HCEC 1CT (cell line): ENCODE data around the gene PON2.
"Not testable (repeated sequence)": the region's sequence is repeated elsewhere in the genome, so short reads cannot be mapped to it uniquely, and the experiment has no call there.

ENCODE experiments used
- DNase-seq: peaks from one replicate; pipeline ENCODE4 v3.0.0-alpha.2; 2017

PON2 gene

DNA sequence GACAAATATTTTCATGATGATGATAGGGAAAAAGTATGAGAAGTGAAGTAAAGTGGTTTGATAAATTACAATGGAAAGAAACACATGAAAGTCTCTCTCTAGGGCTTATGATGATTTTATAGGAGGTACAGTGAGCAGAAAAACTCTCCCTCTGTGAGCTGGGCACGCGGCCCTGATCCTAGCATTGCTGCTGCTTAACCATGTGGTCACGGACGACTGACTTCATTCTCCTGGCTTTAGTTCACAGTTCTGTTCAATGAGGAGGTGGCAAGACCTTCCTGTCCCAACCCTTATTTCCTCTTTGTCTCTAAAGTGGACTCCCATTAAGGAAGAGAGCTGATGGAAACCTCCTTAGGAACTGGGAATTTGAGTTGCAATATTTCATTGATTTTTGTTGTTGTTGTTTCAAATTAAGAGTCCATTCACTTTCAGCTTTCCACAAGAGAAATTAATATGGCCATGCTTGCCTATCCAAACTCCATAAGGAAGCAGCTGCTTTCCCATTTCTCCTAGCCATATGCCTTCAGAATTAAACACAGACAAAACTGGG, 30.4 kb downstream of the PON2 start:
- DNase-seq = no peak

GRCh38 chr7:95398155-95398940, 36.5 kb downstream of the PON2 start:
- DNase-seq = no peak

GRCh38 chr7:95397381-95397780, 37.4 kb downstream of the PON2 start:
- DNase-seq = no peak

GRCh38 chr7:95396136-95397032, 38.4 kb downstream of the PON2 start, which contains the start of gene PON3:
PON3 (minus strand) TSS chr7:95396375; CDS start chr7:95396350, 25 bp downstream.
- DNase-seq = no peak

DNA sequence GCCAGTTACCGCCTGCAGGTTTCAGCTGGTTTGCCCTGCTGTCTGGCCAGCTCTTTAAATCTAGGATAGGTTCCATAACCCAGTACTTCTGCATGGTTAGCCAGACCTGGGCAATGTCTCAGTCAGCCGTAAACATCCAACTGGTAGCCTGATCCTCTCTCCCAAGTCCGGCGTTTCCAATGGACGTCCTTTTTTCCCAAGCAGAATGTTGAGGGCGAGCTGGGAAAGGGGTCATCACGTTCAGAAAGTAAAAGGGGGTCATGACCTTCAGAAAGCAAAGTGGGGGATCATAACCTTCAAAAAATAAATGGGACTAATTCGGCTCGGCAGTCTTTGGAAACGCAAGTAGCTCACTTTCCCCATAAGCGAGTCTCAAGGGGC, 39.1 kb downstream of the PON2 start:
- no peak for DNase-seq

DNA sequence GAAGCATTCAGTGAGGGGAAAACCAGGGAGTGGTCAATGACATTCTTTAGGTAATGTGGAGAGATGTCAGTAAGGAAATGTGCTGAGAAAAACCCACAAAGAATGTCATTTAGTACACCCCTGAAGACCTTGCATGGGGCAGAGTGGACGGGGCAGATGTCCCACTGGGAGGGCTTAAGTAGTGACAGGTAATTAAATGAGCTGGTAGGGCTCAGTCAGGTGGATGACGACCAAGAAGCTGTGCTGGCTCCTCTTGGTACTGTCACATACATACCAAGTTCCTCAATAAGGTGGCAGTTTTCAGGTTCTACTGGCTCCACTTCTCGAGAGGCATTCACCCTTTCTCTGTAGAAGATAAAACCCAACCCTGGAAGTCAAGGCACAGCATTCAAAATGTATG, 40.5 kb downstream of the PON2 start:
- no peak for DNase-seq

- DNase-seq = no peak
Observed at GRCh38 chr7:95391761-95392160, 43.1 kb downstream of the PON2 start.

GRCh38 chr7:95389516-95389915, 45.3 kb downstream of the PON2 start:
- no peak for DNase-seq

DNA sequence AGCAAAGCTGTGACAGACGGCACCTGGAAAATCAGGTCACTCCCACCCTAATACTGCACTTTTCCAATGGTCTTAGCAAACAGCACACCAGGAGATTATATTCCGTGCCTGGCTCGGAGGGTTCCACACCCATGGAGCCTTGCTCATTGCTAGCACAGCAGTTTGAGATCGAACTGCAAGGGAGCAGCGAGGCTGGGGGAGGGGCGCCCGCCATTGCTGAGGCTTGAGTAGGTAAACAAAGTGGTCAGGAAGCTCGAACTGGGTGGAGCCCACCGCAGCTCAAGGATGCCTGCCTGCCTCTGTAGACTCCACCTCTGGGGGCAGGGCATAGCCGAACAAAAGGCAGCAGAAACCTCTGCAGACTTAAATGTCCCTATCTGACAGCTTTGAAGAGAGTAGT, 55.4 kb downstream of the PON2 start:
- DNase-seq = not testable (repeated sequence)

- no peak for DNase-seq
Observed at GRCh38 chr7:95376632-95377400, 58.0 kb downstream of the PON2 start.

- no peak for DNase-seq
Observed at GRCh38 chr7:95375591-95376257, 59.1 kb downstream of the PON2 start.

DNA sequence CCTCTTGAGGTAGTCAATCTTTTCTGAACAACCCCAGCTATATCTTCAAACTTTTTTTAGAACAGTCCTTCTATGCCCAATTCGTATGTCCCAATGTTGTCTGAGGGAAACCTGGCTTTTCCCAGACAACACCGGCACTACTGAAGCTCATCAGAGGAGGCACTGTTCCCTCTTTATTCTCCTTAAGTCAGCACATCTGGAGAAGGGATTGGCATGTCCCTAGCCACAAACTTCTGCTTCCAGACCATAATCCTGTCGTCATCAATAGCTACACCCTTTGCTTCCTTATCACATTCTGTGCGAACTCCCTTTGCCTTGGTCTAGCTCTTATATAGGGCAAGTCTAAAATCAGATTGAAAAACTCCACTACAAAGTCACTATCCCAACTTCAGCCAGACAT, 61.5 kb downstream of the PON2 start:
- DNase-seq = no peak

GRCh38 chr7:95368235-95368634, 66.6 kb downstream of the PON2 start:
- DNase-seq = no peak

- no peak for DNase-seq
Observed at GRCh38 chr7:95367606-95368005, 67.2 kb downstream of the PON2 start.

DNA sequence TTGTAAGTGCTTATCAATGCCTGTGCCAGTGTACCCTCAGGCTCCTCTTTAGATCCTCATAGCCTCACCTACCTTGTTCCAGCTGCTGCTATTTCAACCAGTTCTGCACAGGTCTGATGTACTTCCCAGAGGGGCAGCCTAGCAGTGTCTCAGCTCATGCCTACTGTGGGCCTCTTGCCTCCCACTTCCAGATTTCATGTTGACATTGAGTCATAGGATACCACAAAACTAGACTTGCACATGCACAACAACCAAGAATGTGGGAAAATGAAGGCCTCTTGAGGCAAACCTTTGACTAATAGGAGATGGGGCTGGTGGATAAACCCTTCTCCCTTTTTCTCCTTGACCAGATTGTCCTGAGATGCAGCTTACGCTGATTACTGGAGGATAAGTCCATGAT, 69.7 kb downstream of the PON2 start:
- no peak for DNase-seq

- no peak for DNase-seq
Observed at GRCh38 chr7:95357623-95358022, 77.2 kb downstream of the PON2 start.
